Thoracic aorta (tissue), 2 donors: ENCODE data around the gene RTKN2. TPM values are rescaled to one million over a fixed set of nuclear protein-coding genes. Genes with fewer than 3 reads are reported as not detected.

ENCODE experiments used
- ATAC-seq: fragments of 150-250 bp; one replicate; pipeline ENCODE4 v1.8.0; 2017; ENCODE audit warnings: low read depth; ENCODE audit not compliant: insufficient number of reproducible peaks, low FRiP score
- DNase-seq: peaks from one replicate; pipeline ENCODE4 v3.0.0-alpha.2; 2020; ENCODE audit warnings: low spot score
- H3K27ac ChIP-seq, 2 donors: fragments of 200-600 bp; sonication (generic); 1 replicate in 1 of 2; 2 replicates in 1 of 2; pipeline ENCODE4 v1.5.1; 2016; ENCODE audit warnings: mild to moderate bottlenecking in 2 of 2, moderate library complexity in 2 of 2
- H3K27me3 ChIP-seq: fragments of 200-600 bp; sonication (generic); replicated peaks from 2 replicates; pipeline ENCODE4 v1.6.0; 2016; ENCODE audit warnings: mild to moderate bottlenecking; ENCODE audit not compliant: insufficient read depth
- H3K36me3 ChIP-seq: fragments of 200-600 bp; sonication (generic); one replicate; pipeline ENCODE4 v1.5.1; 2016
- H3K4me1 ChIP-seq, 2 donors: fragments of 200-600 bp; sonication (generic); 1 replicate in 1 of 2; 2 replicates in 1 of 2; pipeline versions ENCODE4 v1.5.1 to v1.6.0; 2016; ENCODE audit warnings: low read depth in 2 of 2, mild to moderate bottlenecking in 1 of 2; ENCODE audit not compliant: control insufficient read depth in 1 of 2
- H3K4me3 ChIP-seq: fragments of 200-600 bp; sonication (generic); 2 replicates; pipeline ENCODE4 v1.5.1; 2016; ENCODE audit warnings: mild to moderate bottlenecking
- H3K9me3 ChIP-seq: fragments of 200-600 bp; sonication (generic); 2 replicates; pipeline ENCODE4 v1.5.1; 2016
- total RNA-seq, 2 donors: library from RNA; depleted of rRNA; stranded (reverse); fragments of >200 nt; gene quantifications; one replicate each; pipeline versions ENCODE4 v1.1.0 to v1.2.3, GENCODE V29; 2016
- TF ChIP-seq, protein P1 (sequence below): fragments of 200-600 bp; sonication (generic); IDR thresholded peaks from one replicate; pipeline ENCODE4 v1.5.1; 2019; ENCODE audit warnings: antibody characterized with exemption

Gene RTKN2
- total RNA-seq, 2 donors from 2014 or later: not detected

DNA sequence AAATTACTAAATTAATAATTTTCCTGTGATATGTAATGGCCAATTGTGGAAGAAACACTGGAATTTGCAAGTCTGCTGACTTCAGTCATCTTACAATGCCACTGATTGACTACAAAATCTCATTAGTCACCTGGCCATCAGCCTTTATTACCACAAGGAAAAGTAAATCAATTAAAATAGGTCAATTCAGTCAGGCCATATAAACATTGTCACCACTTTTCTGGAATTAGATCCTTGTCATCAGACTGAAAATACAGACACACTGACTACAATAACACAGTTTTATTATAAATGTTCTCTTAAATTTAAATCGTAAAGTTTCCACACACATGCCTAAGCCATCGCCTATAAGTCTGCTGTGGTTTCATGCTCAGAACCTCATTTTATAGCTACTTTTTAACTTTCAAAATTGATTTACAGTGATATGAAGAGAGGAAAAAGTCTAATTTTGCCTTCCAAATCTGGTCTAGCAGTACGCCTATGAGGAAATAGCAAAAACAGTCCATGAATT, 54.2 kb downstream of the RTKN2 start:
- no peak for ATAC-seq

GRCh38 chr10:62205750-62206399, 62.8 kb downstream of the RTKN2 start:
- no peak overlapping the region for H3K27ac ChIP-seq
- ATAC-seq (no peak), DNase-seq (no peak)
- H3K9me3 ChIP-seq: no peaks in the 10 kb centered on the region
- H3K4me3 ChIP-seq: no peak overlapping the region
- no peaks in the 10 kb centered on the region for H3K4me1 ChIP-seq
- TF ChIP-seq, protein P1, sequence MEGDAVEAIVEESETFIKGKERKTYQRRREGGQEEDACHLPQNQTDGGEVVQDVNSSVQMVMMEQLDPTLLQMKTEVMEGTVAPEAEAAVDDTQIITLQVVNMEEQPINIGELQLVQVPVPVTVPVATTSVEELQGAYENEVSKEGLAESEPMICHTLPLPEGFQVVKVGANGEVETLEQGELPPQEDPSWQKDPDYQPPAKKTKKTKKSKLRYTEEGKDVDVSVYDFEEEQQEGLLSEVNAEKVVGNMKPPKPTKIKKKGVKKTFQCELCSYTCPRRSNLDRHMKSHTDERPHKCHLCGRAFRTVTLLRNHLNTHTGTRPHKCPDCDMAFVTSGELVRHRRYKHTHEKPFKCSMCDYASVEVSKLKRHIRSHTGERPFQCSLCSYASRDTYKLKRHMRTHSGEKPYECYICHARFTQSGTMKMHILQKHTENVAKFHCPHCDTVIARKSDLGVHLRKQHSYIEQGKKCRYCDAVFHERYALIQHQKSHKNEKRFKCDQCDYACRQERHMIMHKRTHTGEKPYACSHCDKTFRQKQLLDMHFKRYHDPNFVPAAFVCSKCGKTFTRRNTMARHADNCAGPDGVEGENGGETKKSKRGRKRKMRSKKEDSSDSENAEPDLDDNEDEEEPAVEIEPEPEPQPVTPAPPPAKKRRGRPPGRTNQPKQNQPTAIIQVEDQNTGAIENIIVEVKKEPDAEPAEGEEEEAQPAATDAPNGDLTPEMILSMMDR: no peak
- no peaks in the 10 kb centered on the region for H3K27me3 ChIP-seq
- no peaks in the 10 kb centered on the region for H3K36me3 ChIP-seq

More for the DNA sequence above, 54.2 kb downstream of the RTKN2 start:
- TF ChIP-seq, protein P1: no peak
- Histone ChIP-seq H3K4me3 (no peak overlapping the region), H3K27ac (no peak overlapping the region), H3K36me3 (no peaks in the 10 kb centered on the region), H3K4me1 (no peaks in the 10 kb centered on the region), H3K9me3 (no peaks in the 10 kb centered on the region), H3K27me3 (no peaks in the 10 kb centered on the region)
- DNase-seq: no peak

DNA sequence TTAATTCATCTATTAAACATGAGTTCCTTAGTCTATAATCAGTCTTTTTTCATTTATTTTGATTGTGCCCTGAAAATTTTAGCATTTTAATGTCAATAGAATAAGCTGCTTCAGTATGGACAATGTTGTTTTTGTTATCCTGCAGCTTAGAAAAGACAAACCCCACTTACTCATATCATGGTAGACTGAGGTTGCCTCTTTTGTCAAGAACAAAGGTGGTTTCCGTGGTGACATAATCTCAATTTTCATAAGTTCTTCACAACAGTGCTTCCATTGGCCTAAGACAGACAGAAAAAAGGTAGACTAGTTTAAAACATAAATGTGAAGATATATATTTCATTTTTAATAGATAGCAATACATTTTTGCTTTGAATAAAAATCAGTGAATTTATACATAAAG, 69.1 kb downstream of the RTKN2 start:
- Histone ChIP-seq H3K27me3 (no peaks in the 10 kb centered on the region), H3K9me3 (no peaks in the 10 kb centered on the region), H3K4me1 (peaks cover 0 to 7% of the 10 kb centered on the region in 2 donors), H3K36me3 (no peaks in the 10 kb centered on the region), H3K27ac (no peak overlapping the region), H3K4me3 (no peak overlapping the region)
- ATAC-seq: no peak
- TF ChIP-seq, protein P1: no peak
- DNase-seq: no peak

- TF ChIP-seq, protein P1: no peak
- H3K4me1 ChIP-seq: peaks cover 0 to 7% of the 10 kb centered on the region in 2 donors
- no peaks in the 10 kb centered on the region for H3K36me3 ChIP-seq
- H3K27ac ChIP-seq: no peak overlapping the region
- DNase-seq: no peak
- no peaks in the 10 kb centered on the region for H3K27me3 ChIP-seq
- H3K9me3 ChIP-seq: no peaks in the 10 kb centered on the region
- no peak overlapping the region for H3K4me3 ChIP-seq
- no peak for ATAC-seq
These were observed 72.1 kb downstream of the RTKN2 start for GRCh38 chr10:62196528-62196927.

DNA sequence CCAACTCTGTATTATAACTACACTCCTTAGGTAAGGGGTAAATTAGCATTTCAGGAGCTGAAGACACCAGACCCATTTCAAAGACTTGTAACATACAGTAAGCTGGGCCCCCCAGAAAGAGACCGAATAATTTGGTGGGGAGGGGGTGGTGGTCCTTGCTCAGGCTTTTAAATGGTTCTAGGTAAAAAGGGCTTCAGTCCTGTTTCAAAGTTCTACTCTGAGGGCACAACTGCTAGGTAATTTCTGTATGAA, 73.0 kb downstream of the RTKN2 start:
- ATAC-seq (no peak), DNase-seq (no peak)
- Histone ChIP-seq H3K4me3 (no peak overlapping the region), H3K27me3 (no peaks in the 10 kb centered on the region), H3K4me1 (peaks cover 0 to 7% of the 10 kb centered on the region in 2 donors), H3K9me3 (no peaks in the 10 kb centered on the region), H3K36me3 (no peaks in the 10 kb centered on the region), H3K27ac (no peak overlapping the region)
- TF ChIP-seq, protein P1: no peak
